PC-3 (cell line): ENCODE results near the gene MYOZ1.

ENCODE experiments used
- CTCF ChIP-seq: fragments of 300-600 bp; sonication (generic); conservative IDR thresholded peaks from 2 replicates; pipeline ENCODE4 v1.5.1; 2017; ENCODE audit warnings: antibody characterized with exemption, low read depth, mild to moderate bottlenecking, low read length
- EZH2 ChIP-seq: fragments of 300-600 bp; sonication (generic); IDR thresholded peaks from one replicate; pipeline ENCODE4 v1.6.1; 2017; ENCODE audit warnings: antibody characterized with exemption, mild to moderate bottlenecking, low read length; ENCODE audit not compliant: unreplicated experiment

- TF ChIP-seq CTCF (no peak), EZH2 (no peak)
These were observed 55.9 kb downstream of the MYOZ1 start for GRCh38 chr10:73585327-73585726.
